GM23248 (cell line): ENCODE results near the gene CD58.
"Not testable (repeated sequence)": the region's sequence is repeated elsewhere in the genome, so short reads cannot be mapped to it uniquely, and the experiment has no call there.

ENCODE experiments used
- EZH2 ChIP-seq: fragments of 200-600 bp; sonication (generic); IDR thresholded peaks from 2 replicates; pipeline ENCODE4 v1.6.1; 2018; ENCODE audit warnings: antibody characterized with exemption, mild to moderate bottlenecking; ENCODE audit not compliant: insufficient read depth, poor library complexity, severe bottlenecking
- EZH2phosphoT487 ChIP-seq: fragments of 200-600 bp; sonication (generic); IDR thresholded peaks from 2 replicates; pipeline ENCODE4 v1.6.1; 2018; ENCODE audit warnings: antibody characterized with exemption, moderate library complexity, mild to moderate bottlenecking, low read depth; ENCODE audit not compliant: insufficient read depth

GRCh38 chr1:116593977-116594376 is 23.2 kb upstream of the CD58 start:
- not testable (repeated sequence) for TF ChIP-seq EZH2phosphoT487, EZH2
